Ishikawa (cell line): ENCODE data around the gene CCK.

Experiments used
- CEBPB ChIP-seq: IDR thresholded peaks from 2 replicates; pipeline ENCODE4 v1.6.1; 2012
- CREB1 ChIP-seq: IDR thresholded peaks from 2 replicates; pipeline ENCODE4 v1.6.1; 2012; ENCODE audit warnings: low read depth
- EGR1 ChIP-seq: IDR thresholded peaks from 2 replicates; pipeline ENCODE4 v1.6.1; 2012
- EP300 ChIP-seq: IDR thresholded peaks from 2 replicates; pipeline ENCODE4 v1.6.1; 2012; ENCODE audit warnings: borderline replicate concordance
- FOXM1 ChIP-seq: IDR thresholded peaks from 2 replicates; pipeline ENCODE4 v1.6.1; 2012; ENCODE audit warnings: low read depth, borderline replicate concordance
- MAX ChIP-seq: IDR thresholded peaks from 2 replicates; pipeline ENCODE4 v1.6.1; 2012
- NFIC ChIP-seq: IDR thresholded peaks from 2 replicates; pipeline ENCODE4 v1.6.1; 2012
- RAD21 ChIP-seq: IDR thresholded peaks from 2 replicates; pipeline ENCODE4 v1.6.1; 2012; ENCODE audit warnings: low read depth
- REST ChIP-seq: IDR thresholded peaks from 2 replicates; pipeline ENCODE4 v1.6.1; 2012; ENCODE audit warnings: low read depth, mild to moderate bottlenecking
- TAF1 ChIP-seq: IDR thresholded peaks from 2 replicates; pipeline ENCODE4 v1.6.1; 2012; ENCODE audit warnings: low read depth, mild to moderate bottlenecking
- TCF12 ChIP-seq: IDR thresholded peaks from 2 replicates; pipeline ENCODE4 v1.6.1; 2012; ENCODE audit warnings: low read depth
- TEAD4 ChIP-seq: IDR thresholded peaks from 2 replicates; pipeline ENCODE4 v1.6.1; 2012
- USF1 ChIP-seq: IDR thresholded peaks from 2 replicates; pipeline ENCODE4 v1.6.1; 2012
- YY1 ChIP-seq: IDR thresholded peaks from 2 replicates; pipeline ENCODE4 v1.6.1; 2012; ENCODE audit warnings: low read depth
- ZBTB7A ChIP-seq: IDR thresholded peaks from 2 replicates; pipeline ENCODE4 v1.6.1; 2012; ENCODE audit warnings: low read depth

The CCK gene

GRCh38 chr3:42213417-42213816 is 52.6 kb downstream of the CCK start:
- TF ChIP-seq REST, result no peak
- no peak for TF ChIP-seq NFIC
- TF ChIP-seq EP300, result no peak
- no peak for TF ChIP-seq ZBTB7A
- TF ChIP-seq TCF12, result no peak
- no peak for TF ChIP-seq CREB1
- TF ChIP-seq YY1, result no peak
- no peak for TF ChIP-seq RAD21
- TF ChIP-seq FOXM1, result no peak
- TF ChIP-seq MAX, result no peak
- no peak for TF ChIP-seq TEAD4
- no peak for TF ChIP-seq CEBPB
- TF ChIP-seq USF1, result no peak

GRCh38 chr3:42210726-42211125 is 55.3 kb downstream of the CCK start:
- no peak for TF ChIP-seq TCF12
- no peak for TF ChIP-seq TAF1
- TF ChIP-seq MAX, result no peak
- TF ChIP-seq EGR1, result no peak
- no peak for TF ChIP-seq REST
- no peak for TF ChIP-seq TEAD4
- TF ChIP-seq USF1, result no peak
- no peak for TF ChIP-seq ZBTB7A
- no peak for TF ChIP-seq RAD21
- no peak for TF ChIP-seq CREB1
- no peak for TF ChIP-seq EP300
- no peak for TF ChIP-seq YY1
- TF ChIP-seq FOXM1, result no peak
- TF ChIP-seq CEBPB, result no peak
- no peak for TF ChIP-seq NFIC

- TF ChIP-seq USF1 (no peak), EGR1 (no peak), FOXM1 (no peak), MAX (no peak), TEAD4 (no peak)
These were observed 56.1 kb downstream of the CCK start for GRCh38 chr3:42209917-42210316.
